IMR-90 (cell line): ENCODE data around the gene KCNIP3. TPM values are rescaled to one million over a fixed set of nuclear protein-coding genes. Genes with fewer than 3 reads are reported as not detected.

Experiments used
- ATAC-seq: fragments of 200-7000 bp; cut with Tn5 transposase; 2 replicates; pipeline ENCODE4 v1.9.1; 2020; ENCODE audit warnings: low read depth, mild to moderate bottlenecking, moderate library complexity
- BruUV-seq: library from RNA; stranded (reverse); fragments of 400-500 nt; replicated peaks from 2 replicates; lab custom pipeline; 2021; lab: Mats Ljungman, UMichigan
- CTCF ChIA-PET: fragments of 300-600 bp; formaldehyde crosslinking; extraction: SDS; loops from one replicate; lab custom pipeline; 2021; ENCODE audit warnings: antibody characterized with exemption; lab: Yijun Ruan, JAX
- POLR2A ChIA-PET: fragments of 300-600 bp; sonication (Branson Sonifier 250); formaldehyde crosslinking; loops from one replicate; lab custom pipeline; 2022; ENCODE audit warnings: antibody characterized with exemption; ENCODE audit not compliant: unreplicated experiment; lab: Charles Lee
- DNase-seq: peaks from one replicate; pipeline ENCODE4 v3.0.0; 2013
- H2AFZ ChIP-seq: replicated peaks from 2 replicates; pipeline ENCODE3; 2013; ENCODE audit warnings: low read length, mild to moderate bottlenecking; ENCODE audit not compliant: poor library complexity
- H2AK5ac ChIP-seq: 2 replicates; pipeline ENCODE4 v1.6.1; 2013; ENCODE audit warnings: low read depth, low read length, inconsistent platforms
- H2AK9ac ChIP-seq: replicated peaks from 2 replicates; pipeline ENCODE3; 2013; ENCODE audit warnings: mild to moderate bottlenecking, low read depth, low read length, moderate library complexity; ENCODE audit not compliant: poor library complexity
- H2BK120ac ChIP-seq: 2 replicates; pipeline ENCODE4 v1.6.1; 2013; ENCODE audit warnings: low read depth, low read length, inconsistent platforms
- H2BK15ac ChIP-seq: 3 replicates; pipeline ENCODE4 v1.6.1; 2013; ENCODE audit warnings: low read depth, low read length, inconsistent platforms
- H2BK20ac ChIP-seq: 2 replicates; pipeline ENCODE4 v1.6.1; 2013; ENCODE audit warnings: low read depth, mild to moderate bottlenecking, inconsistent platforms, low read length, moderate library complexity
- H2BK5ac ChIP-seq: 2 replicates; pipeline ENCODE4 v1.6.1; 2013; ENCODE audit warnings: mild to moderate bottlenecking, low read depth, low read length, inconsistent platforms; ENCODE audit not compliant: poor library complexity, severe bottlenecking
- H3K14ac ChIP-seq: replicated peaks from 2 replicates; pipeline ENCODE4 v1.6.1; 2013; ENCODE audit warnings: low read depth, low read length, inconsistent platforms
- H3K18ac ChIP-seq: 2 replicates; pipeline ENCODE4 v1.6.1; 2013; ENCODE audit warnings: low read depth, low read length, control low read depth
- H3K23ac ChIP-seq: 2 replicates; pipeline ENCODE4 v1.6.1; 2013; ENCODE audit warnings: low read depth, low read length, inconsistent platforms
- H3K27ac ChIP-seq: 2 replicates; pipeline ENCODE4 v1.5.1; 2013; ENCODE audit warnings: mild to moderate bottlenecking, control low read depth, low read length; ENCODE audit not compliant: insufficient read depth
- H3K27me3 ChIP-seq: 2 replicates; pipeline ENCODE4 v1.6.1; 2013; ENCODE audit warnings: low read length; ENCODE audit not compliant: control insufficient read depth, insufficient read depth
- H3K36me3 ChIP-seq: 2 replicates; pipeline ENCODE4 v1.6.1; 2013; ENCODE audit warnings: low read length, mixed read lengths; ENCODE audit not compliant: control insufficient read depth, insufficient read depth
- H3K4ac ChIP-seq: 2 replicates; pipeline ENCODE4 v1.6.1; 2013; ENCODE audit warnings: low read depth, low read length, inconsistent platforms
- H3K4me1 ChIP-seq: 2 replicates; pipeline ENCODE4 v1.6.1; 2013; ENCODE audit warnings: low read length, mixed read lengths; ENCODE audit not compliant: control insufficient read depth, insufficient read depth
- H3K4me2 ChIP-seq: 2 replicates; pipeline ENCODE4 v1.6.1; 2013; ENCODE audit warnings: low read depth, mild to moderate bottlenecking, control low read depth, low read length, moderate library complexity
- H3K4me3 ChIP-seq: 2 replicates; pipeline ENCODE4 v1.5.1; 2013; ENCODE audit warnings: low read depth, mild to moderate bottlenecking, control low read depth, low read length, moderate library complexity; ENCODE audit not compliant: insufficient read depth
- H3K56ac ChIP-seq: 2 replicates; pipeline ENCODE4 v1.6.1; 2013; ENCODE audit warnings: low read length, inconsistent platforms; ENCODE audit not compliant: insufficient read depth; ENCODE audit errors: extremely low read depth
- H3K79me1 ChIP-seq, 2 experiments: 2 replicates each; pipeline ENCODE4 v1.6.1; 2013; ENCODE audit warnings: low read length in 2 of 2, inconsistent platforms in 1 of 2, low read depth in 1 of 2
- H3K9ac ChIP-seq: 2 replicates; pipeline ENCODE4 v1.6.1; 2013; ENCODE audit warnings: low read depth, low read length, control low read depth
- H3K9me1 ChIP-seq: 2 replicates; pipeline ENCODE4 v1.6.1; 2013; ENCODE audit warnings: low read length, inconsistent platforms; ENCODE audit not compliant: insufficient read depth
- H3K9me3 ChIP-seq: 2 replicates; pipeline ENCODE4 v1.6.1; 2013; ENCODE audit warnings: low read length; ENCODE audit not compliant: control insufficient read depth, insufficient read depth
- H4K20me1 ChIP-seq: 2 replicates; pipeline ENCODE4 v1.6.1; 2013; ENCODE audit warnings: low read length, inconsistent platforms; ENCODE audit not compliant: insufficient read depth
- H4K5ac ChIP-seq: 2 replicates; pipeline ENCODE4 v1.6.1; 2013; ENCODE audit warnings: mild to moderate bottlenecking, low read depth, low read length, control low read depth
- H4K8ac ChIP-seq, 2 experiments: 2 replicates each; pipeline ENCODE4 v1.6.1; 2013; ENCODE audit warnings: low read depth in 2 of 2, low read length in 2 of 2, control low read depth in 1 of 2, inconsistent platforms in 1 of 2
- H4K91ac ChIP-seq: 2 replicates; pipeline ENCODE4 v1.6.1; 2013; ENCODE audit warnings: low read depth, low read length, inconsistent platforms; ENCODE audit not compliant: insufficient read depth
- CEBPB ChIP-seq: IDR thresholded peaks from 2 replicates; pipeline ENCODE4 v1.6.1; 2012; ENCODE audit warnings: low read depth, low read length, improper control_type of control experiment
- CHD1 ChIP-seq: IDR thresholded peaks from 2 replicates; pipeline ENCODE4 v1.6.1; 2012; ENCODE audit warnings: low read depth, low read length, improper control_type of control experiment
- CTCF ChIP-seq: conservative IDR thresholded peaks from 2 replicates; pipeline ENCODE4 v1.5.1; 2012; ENCODE audit warnings: mild to moderate bottlenecking, low read depth, low read length, improper control_type of control experiment
- ELK1 ChIP-seq: fragments of 150-350 bp; IDR thresholded peaks from 2 replicates; pipeline ENCODE4 v1.6.1; 2016; ENCODE audit warnings: low read depth, mild to moderate bottlenecking, low read length, moderate library complexity, borderline replicate concordance
- MAZ ChIP-seq: IDR thresholded peaks from 2 replicates; pipeline ENCODE4 v1.6.1; 2012; ENCODE audit warnings: low read depth, mild to moderate bottlenecking, low read length, improper control_type of control experiment, moderate library complexity, borderline replicate concordance
- POLR2A ChIP-seq: IDR thresholded peaks from 2 replicates; pipeline ENCODE4 v1.6.1; 2012; ENCODE audit warnings: mild to moderate bottlenecking, low read depth, low read length
- RAD21 ChIP-seq: IDR thresholded peaks from 2 replicates; pipeline ENCODE4 v1.6.1; 2012; ENCODE audit warnings: low read length, improper control_type of control experiment
- RFX5 ChIP-seq: IDR thresholded peaks from 2 replicates; pipeline ENCODE4 v1.8.0; 2012; ENCODE audit warnings: low read depth, mild to moderate bottlenecking, low read length, moderate library complexity
- USF2 ChIP-seq: fragments of 150-350 bp; IDR thresholded peaks from 2 replicates; pipeline ENCODE4 v1.6.1; 2017; ENCODE audit warnings: mild to moderate bottlenecking, antibody characterized with exemption, low read length, low read depth
- WGBS, 2 experiments: methylation state at CpG; one replicate each; pipeline versions ENCODE4 v1.1.5 to v1.1.7; 2013; ENCODE audit warnings: missing lambda C conversion rate in 2 of 2; ENCODE audit not compliant: insufficient read length in 1 of 2; ENCODE audit errors: extremely low coverage in 2 of 2; 5-methylcytosine and 5-hydroxymethylcytosine counted together
- dilution Hi-C: fragments of 300-500 bp; cut with HindIII; formaldehyde crosslinking; loops from one replicate; pipeline ENCODE4 v1.14.3; 2018; ENCODE audit warnings: low sequenced_read_pairs; ENCODE audit not compliant: unreplicated experiment
- in situ Hi-C: fragments of 300-500 bp; cut with MboI; formaldehyde crosslinking; loops from 3 replicates; pipeline ENCODE4 v1.14.3; 2019; ENCODE audit warnings: low sequenced_read_pairs, inconsistent platforms, mixed read lengths
- intact Hi-C: fragments of 100-400 bp; cut with micrococcal nuclease; formaldehyde crosslinking; loops from 2 replicates; pipeline ENCODE4 v1.10.0; 2022
- polyA plus RNA-seq, 3 experiments: library from polyadenylated mRNA; depleted of rRNA; stranded (reverse); fragments of >200 nt; gene quantifications; 2 replicates each; pipeline ENCODE4 v1.2.3, GENCODE V29; 2012; ENCODE audit warnings: low replicate concordance in 1 of 3
- total RNA-seq: library from RNA; depleted of rRNA; stranded (reverse); fragments of >200 nt; gene quantifications from 2 replicates; pipeline ENCODE4 v1.2.3, GENCODE V29; 2012

Gene KCNIP3
- total and polyA plus RNA-seq, 2 of the 4 experiments (the other 2 are of a cell fraction), result 0.72 to 1.4 TPM

- no peak overlapping the region for H3K27ac ChIP-seq
- H2BK120ac ChIP-seq, result no peak overlapping the region
- dilution Hi-C loops (no loop called here), in situ Hi-C loops (no loop called here), intact Hi-C loops (no loop called here)
- no peak overlapping the region for H3K9ac ChIP-seq
- no peak overlapping the region for H2AK5ac ChIP-seq
- H3K9me3 ChIP-seq, result no peaks in the 10 kb centered on the region
- WGBS, 2 experiments, result no CpG with 5 or more reads among the region's 10 CpGs
- TF ChIP-seq MAZ (no peak), CEBPB (no peak), RFX5 (no peak), USF2 (no peak), POLR2A (no peak), RAD21 (no peak), CTCF (no peak), ELK1 (no peak), CHD1 (no peak)
- H3K36me3 ChIP-seq, result no peaks in the 10 kb centered on the region
- no peak overlapping the region for H3K14ac ChIP-seq
- H4K8ac ChIP-seq, result no peak overlapping the region
- no peak overlapping the region for H3K18ac ChIP-seq
- H4K20me1 ChIP-seq, result no peaks in the 10 kb centered on the region
- H3K4ac ChIP-seq, result no peak overlapping the region
- H2BK5ac ChIP-seq, result no peak overlapping the region
- no peak overlapping the region for H3K4me2 ChIP-seq
- no peak overlapping the region for H3K23ac ChIP-seq
- ATAC-seq (no peak), DNase-seq (no peak)
- no peak overlapping the region for H2AFZ ChIP-seq
- H3K56ac ChIP-seq, result no peak overlapping the region
- H3K4me1 ChIP-seq, result peaks cover 14% of the 10 kb centered on the region
- no peak overlapping the region for H2BK20ac ChIP-seq
- H2BK15ac ChIP-seq, result no peak overlapping the region
- H4K91ac ChIP-seq, result no peak overlapping the region
- peaks cover 3% of the 10 kb centered on the region; the same call in 1 of the 2 replicates for H3K9me1 ChIP-seq
- H3K79me1 ChIP-seq, result no peaks in the 10 kb centered on the region
- CTCF ChIA-PET, result no interaction called here
- no peak overlapping the region for H3K4me3 ChIP-seq
- no TSS peak for BruUV-seq
- POLR2A ChIA-PET, result no interaction called here
- no peak overlapping the region for H2AK9ac ChIP-seq
- H4K5ac ChIP-seq, result no peak overlapping the region
- no peaks in the 10 kb centered on the region for H3K27me3 ChIP-seq
Observed at GRCh38 chr2:95331606-95332005, 34.5 kb downstream of the KCNIP3 start.
